HL-60 (cell line): ENCODE results near the gene RGS6.

Experiments
- DNase-seq, 2 experiments: peaks; one replicate each; pipeline ENCODE4 v3.0.0-alpha.2; 2010 to 2020; ENCODE audit warnings: low read depth in 1 of 2, low spot score in 1 of 2
- H3K27ac ChIP-seq: fragments of 250-450 bp; sonication (Bioruptor Pico); replicated peaks from 2 replicates; pipeline ENCODE4 v1.5.1; 2020; ENCODE audit warnings: mild to moderate bottlenecking, moderate library complexity
- H3K27me3 ChIP-seq: fragments of 250-450 bp; sonication (Bioruptor Pico); 2 replicates; pipeline ENCODE4 v1.5.1; 2021; ENCODE audit warnings: mild to moderate bottlenecking, moderate library complexity; ENCODE audit not compliant: insufficient read depth, poor library complexity, severe bottlenecking
- H3K4me3 ChIP-seq: replicated peaks from 2 replicates; pipeline ENCODE4 v1.5.1; 2011; ENCODE audit warnings: mild to moderate bottlenecking, control low read depth, low read length; ENCODE audit not compliant: insufficient read depth
- CTCF ChIP-seq: IDR thresholded peaks from one replicate; pipeline ENCODE4 v1.5.1; 2011; ENCODE audit warnings: low read length, control low read depth, inconsistent platforms; ENCODE audit not compliant: insufficient read depth
- GABPA ChIP-seq: IDR thresholded peaks from 2 replicates; pipeline ENCODE4 v1.6.1; 2012; ENCODE audit warnings: low read depth
- POLR2AphosphoS5 ChIP-seq: IDR thresholded peaks from 2 replicates; pipeline ENCODE4 v1.6.1; 2012; ENCODE audit warnings: low read depth
- REST ChIP-seq: IDR thresholded peaks from 2 replicates; pipeline ENCODE4 v1.6.1; 2012; ENCODE audit warnings: low read depth; ENCODE audit not compliant: insufficient replicate concordance
- SPI1 ChIP-seq: IDR thresholded peaks from 2 replicates; pipeline ENCODE4 v1.6.1; 2012; ENCODE audit warnings: low read depth, mild to moderate bottlenecking, borderline replicate concordance

The RGS6 gene

GRCh38 chr14:72070458-72070857 is 138.2 kb downstream of the RGS6 start:
- TF ChIP-seq REST (no peak), SPI1 (no peak), CTCF (no peak), GABPA (no peak)
- H3K27me3 ChIP-seq, result no peaks in the 10 kb centered on the region
- H3K27ac ChIP-seq, result no peak overlapping the region
- DNase-seq, result no peak
- H3K4me3 ChIP-seq, result no peak overlapping the region

GRCh38 chr14:72075649-72076334 is 143.6 kb downstream of the RGS6 start:
- TF ChIP-seq SPI1, result no peak
- TF ChIP-seq REST, result no peak
- no peak for TF ChIP-seq CTCF
- Histone ChIP-seq H3K4me3 (no peak overlapping the region), H3K27ac (no peak overlapping the region), H3K27me3 (no peaks in the 10 kb centered on the region)
- DNase-seq, result no peak

- H3K27ac ChIP-seq, result no peak overlapping the region
- no peaks in the 10 kb centered on the region for H3K27me3 ChIP-seq
- no peak overlapping the region for H3K4me3 ChIP-seq
- TF ChIP-seq POLR2AphosphoS5 (no peak), SPI1 (no peak), CTCF (no peak), REST (no peak), GABPA (no peak)
- no peak for DNase-seq
These were observed 148.9 kb downstream of the RGS6 start for GRCh38 chr14:72081137-72081536.
